HG03520 (cell line): ENCODE data around the gene ANKFY1.

ENCODE experiments used
- ATAC-seq: cut with Tn5 transposase; IDR thresholded peaks from one replicate; pipeline ENCODE4 v1.9.1; 2021; ENCODE audit warnings: mild to moderate bottlenecking, moderate library complexity; ENCODE audit not compliant: unreplicated experiment

The ANKFY1 gene, protein sequence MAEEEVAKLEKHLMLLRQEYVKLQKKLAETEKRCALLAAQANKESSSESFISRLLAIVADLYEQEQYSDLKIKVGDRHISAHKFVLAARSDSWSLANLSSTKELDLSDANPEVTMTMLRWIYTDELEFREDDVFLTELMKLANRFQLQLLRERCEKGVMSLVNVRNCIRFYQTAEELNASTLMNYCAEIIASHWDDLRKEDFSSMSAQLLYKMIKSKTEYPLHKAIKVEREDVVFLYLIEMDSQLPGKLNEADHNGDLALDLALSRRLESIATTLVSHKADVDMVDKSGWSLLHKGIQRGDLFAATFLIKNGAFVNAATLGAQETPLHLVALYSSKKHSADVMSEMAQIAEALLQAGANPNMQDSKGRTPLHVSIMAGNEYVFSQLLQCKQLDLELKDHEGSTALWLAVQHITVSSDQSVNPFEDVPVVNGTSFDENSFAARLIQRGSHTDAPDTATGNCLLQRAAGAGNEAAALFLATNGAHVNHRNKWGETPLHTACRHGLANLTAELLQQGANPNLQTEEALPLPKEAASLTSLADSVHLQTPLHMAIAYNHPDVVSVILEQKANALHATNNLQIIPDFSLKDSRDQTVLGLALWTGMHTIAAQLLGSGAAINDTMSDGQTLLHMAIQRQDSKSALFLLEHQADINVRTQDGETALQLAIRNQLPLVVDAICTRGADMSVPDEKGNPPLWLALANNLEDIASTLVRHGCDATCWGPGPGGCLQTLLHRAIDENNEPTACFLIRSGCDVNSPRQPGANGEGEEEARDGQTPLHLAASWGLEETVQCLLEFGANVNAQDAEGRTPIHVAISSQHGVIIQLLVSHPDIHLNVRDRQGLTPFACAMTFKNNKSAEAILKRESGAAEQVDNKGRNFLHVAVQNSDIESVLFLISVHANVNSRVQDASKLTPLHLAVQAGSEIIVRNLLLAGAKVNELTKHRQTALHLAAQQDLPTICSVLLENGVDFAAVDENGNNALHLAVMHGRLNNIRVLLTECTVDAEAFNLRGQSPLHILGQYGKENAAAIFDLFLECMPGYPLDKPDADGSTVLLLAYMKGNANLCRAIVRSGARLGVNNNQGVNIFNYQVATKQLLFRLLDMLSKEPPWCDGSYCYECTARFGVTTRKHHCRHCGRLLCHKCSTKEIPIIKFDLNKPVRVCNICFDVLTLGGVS

DNA sequence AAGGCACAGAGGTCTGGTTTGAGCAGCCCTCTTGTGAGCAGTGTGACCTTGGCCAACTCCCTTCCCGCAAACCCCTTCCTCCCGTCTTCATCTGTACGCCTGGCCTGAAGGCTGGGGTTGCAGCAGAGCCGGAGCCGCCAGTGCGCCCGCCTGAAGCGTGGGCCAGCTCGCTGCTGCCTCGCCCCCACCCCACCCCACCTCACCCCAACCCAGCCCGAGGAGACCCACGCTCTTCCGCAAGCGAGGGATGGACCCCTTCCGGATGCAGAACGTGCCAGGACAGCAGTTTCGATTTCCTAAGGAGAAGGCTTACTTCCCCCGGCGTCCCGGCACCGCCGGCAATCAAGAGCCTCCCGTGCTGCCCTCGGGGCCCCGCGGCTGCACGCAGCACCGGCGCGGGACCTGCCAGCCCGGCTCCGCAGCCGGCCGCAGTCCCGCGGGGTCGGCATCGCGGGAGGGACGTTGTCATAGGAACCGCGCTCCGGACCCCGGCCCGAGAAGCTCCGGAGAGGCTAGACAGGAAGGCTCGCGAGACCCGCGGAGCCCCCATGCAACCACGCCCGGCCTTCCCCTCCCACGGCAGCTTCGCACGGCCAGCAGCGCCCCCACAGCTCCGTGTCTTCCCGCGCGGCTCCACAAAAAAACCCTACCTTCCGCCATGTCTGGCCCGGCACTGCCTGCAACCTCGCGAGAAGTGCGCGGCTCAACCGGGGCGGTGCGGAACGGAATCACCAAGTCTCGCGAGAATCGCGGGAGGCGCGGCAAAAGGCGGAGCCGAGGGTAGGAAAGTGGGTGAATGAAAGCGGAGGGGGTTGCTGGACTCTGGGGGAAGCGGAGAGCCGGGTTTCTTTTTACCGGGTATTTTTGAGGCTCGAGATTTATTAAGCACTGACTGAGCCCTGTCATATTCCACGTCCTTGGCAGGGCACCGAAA is at the start of gene ANKFY1:
ANKFY1 (minus strand) TSS at position 698 of the 934 bp plus-strand sequence; CDS start at position 660, 38 bp downstream.
- peak; percentile 84 for ATAC-seq

DNA sequence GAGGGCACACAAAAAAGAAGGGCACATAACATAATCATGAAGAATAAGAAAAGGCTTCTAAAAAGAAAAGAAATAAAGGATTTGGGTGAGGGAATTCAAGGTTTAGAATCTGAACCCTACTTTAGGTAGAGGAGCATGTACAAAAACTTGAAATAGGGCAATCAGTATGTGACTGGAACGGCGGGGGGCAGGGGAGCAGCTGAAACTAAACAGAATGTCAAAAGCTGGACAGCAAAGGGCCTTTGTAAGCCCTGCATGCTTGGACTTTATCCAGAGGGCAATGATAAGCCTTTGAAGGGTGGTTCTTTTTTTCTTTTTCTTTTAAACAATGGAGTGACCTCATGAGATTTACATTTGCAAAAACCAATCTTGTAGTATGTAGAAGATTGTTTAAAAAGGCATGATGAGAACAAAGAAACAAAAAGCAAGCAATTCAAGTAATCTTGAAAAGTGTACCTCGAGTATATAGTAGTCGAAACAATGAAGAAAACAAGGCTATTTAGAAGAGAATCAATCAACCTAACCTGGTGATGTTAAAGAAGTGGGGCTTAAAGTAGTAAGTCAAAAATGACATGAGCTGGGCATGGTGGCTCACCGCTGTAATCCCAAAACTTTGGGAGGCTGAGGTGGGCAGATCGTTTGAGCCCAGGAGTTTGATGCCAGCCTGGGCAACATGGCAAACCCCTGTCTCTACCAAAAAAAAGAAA is 46.7 kb upstream of the ANKFY1 start:
- no peak for ATAC-seq

DNA sequence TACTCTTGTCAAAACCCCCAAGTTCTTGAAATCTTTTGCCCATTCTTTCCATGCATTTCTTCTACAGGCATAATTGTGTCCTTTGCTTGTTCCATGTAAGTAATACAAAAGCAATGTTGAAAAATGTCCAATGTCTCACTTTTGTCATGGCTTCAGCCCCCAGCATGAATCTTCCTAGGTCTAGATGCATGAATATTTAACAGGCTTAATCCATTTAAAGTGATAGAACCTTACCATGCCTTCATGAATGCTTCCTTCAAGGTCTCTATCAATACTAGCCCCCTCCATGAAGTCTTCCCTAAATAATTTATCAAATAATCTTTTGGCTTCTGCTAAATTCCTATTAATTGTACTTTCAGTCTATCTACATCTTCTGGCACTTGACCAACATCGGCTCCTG is 46.1 kb upstream of the ANKFY1 start:
- ATAC-seq, result no peak

DNA sequence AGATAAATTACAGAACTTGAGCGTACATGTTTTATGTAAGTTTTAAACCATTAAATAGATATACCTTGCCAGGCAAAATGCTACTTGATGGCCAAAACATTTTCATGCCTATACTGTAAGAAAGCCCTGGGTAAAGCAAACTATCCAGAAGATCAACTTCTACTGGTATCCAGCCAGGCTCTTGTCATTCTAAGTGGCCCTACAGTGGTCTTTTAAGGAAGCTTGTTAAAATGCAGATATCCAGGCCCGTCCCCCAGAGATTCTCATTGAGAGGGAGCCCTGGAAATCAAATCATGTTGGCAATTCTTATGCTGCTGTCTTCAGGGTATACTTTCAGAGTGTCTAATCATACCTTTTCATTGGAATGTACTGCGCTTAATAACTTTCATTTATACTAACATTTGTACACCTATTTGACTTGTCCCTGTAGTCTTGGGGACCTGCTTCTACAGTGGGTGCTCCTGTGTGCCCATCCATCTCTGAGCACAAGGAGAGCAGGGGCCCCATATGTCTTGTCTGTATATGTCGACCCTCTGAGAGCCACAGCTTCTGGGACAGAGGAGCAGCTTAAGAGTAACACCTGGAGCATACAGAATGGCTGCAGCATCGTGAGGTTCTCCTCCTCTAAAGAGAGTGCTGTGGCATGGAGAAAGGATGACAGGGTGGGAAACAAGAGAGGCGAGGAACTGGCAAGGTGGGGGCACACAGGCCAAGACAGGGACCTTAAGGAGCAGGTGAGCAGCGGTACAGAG is 43.6 kb upstream of the ANKFY1 start:
- ATAC-seq, result no peak

DNA sequence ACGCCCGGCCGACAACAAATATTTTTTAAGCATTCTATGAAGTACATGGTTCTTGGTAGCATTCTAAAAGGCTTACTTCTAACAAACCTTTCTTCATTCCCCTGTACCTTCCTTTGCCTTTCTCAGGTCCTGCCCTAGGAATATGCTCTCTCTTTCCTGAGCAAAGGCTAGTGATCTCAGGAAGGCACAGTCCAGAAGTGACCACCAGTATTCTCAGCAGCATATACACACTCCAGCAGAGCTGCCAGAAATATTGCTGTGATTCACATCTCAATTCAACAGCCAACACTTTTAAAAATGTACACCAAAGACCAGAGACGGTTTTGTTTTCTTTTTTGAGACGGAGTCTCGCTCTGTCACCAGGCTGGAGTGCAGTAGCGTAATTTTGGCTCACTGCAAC is 41.4 kb upstream of the ANKFY1 start:
- ATAC-seq, result no peak

DNA sequence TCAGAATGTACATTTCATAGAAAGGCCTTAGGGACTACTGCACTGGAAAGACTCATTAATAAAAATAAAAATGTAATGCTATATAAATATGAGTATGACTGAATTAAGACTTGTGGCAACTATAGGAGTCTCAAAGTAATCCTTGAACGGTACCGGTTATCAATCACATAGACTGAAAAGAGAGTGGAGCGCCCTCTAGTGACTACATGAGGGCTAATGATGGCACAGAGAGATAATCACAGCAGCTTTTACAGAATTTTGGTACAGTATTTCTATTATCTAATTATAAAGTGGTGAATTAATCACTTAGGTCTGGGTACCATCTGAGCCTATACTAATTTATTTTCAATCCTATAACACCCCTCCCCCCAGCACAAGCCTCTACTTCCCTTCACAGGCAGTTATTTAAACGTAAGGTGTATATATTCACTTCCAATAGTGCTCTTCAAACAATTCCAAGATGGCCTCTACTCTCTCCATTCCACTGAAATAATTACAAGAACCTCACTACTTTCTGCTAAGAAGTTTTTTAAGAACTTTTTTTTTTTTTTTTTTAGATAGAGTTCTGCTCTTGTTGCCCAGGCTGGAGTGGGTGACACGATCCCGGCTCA is 40.7 kb upstream of the ANKFY1 start:
- ATAC-seq, result no peak

DNA sequence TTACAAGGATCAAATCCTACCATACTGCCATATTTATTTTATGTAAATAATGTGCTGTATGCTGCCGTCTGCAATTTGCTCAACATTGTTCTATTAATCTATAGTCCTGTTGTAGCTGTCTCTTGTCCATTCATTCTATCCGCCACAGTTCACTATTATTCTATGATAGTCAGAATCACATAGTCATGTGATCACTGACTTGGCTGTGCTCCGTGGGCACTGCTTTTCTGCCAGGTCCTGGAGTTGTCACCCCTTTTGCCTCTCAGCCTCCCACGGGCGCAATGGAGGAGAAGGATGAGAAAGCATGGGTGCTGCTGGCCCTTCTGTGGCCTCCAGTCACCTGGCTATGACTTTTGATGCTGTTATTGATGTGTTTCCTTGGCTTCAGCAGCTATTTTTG is 37.3 kb upstream of the ANKFY1 start:
- no peak for ATAC-seq

DNA sequence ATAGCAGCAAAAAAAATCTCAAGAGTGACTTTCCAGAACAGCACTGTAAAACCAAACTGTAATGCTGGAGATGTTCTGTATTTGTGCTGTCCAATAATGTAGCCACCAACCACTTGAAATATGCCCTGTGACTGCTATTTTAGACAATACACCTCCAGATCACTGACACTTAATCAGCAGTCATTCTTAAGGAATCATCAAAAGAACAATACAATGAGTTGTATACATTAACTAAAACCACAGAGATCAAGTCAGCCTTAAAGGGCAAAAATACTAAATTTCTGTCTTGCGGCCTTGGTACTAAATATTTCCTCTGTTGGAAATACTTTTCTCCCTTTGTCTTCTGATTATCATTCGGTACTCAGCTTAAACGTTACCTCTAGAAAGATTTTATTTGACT is 33.6 kb upstream of the ANKFY1 start:
- ATAC-seq, result no peak

DNA sequence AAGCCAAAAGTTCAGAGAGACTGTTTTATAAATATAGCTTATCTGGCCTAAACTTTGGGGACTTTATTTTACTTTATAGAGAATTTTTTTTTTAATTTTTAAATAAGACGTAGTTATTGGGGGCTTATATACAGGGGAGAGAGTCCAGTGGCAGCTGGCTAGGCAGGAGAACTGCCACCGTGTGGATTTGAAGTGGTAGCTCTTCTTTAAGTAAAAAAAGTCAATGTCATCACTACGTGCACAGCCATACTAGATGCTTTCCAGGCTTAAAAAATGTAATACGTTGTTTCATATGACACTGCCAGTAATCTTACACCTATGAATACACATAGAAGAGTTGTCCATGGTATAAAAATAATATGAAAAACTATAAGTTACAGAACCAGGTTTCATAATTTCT is 31.9 kb upstream of the ANKFY1 start:
- no peak for ATAC-seq

DNA sequence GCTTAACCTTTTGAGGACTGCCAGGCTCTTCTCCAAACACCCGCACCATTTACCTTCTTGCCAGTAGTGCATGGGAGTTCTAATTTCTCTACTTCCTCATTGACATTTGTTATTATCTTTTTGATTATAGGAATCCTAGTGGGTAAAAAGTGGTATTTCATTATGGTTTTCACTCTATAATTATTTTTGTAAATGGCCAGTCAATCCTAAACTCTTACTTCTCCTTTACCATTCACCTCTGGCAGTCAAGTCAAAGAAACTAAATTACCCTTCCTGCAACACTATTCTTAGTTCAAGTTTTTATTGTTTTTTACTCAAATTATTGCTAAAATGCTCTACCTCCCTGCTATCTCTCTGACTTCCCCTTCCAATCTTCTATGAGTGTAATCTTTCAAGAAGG is 29.8 kb upstream of the ANKFY1 start:
- ATAC-seq, result no peak

DNA sequence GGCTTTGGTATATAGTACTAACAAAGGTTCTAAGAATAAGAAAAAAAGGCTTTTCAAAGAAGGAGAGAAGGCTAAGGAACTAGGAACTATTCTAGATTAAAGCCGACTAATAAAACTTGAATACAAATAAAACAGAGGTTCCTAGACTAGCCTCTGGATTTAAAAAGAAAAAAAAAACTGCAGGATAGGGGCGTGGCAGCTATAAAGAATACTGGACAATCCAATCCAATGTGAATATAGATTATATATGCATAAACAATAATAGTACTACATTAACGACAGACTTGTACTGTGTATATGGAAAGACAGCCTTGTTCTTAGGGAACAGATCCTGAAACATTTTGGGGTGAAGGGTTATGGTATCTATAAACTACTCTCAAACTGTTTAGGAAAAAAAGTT is 23.9 kb upstream of the ANKFY1 start:
- no peak for ATAC-seq

DNA sequence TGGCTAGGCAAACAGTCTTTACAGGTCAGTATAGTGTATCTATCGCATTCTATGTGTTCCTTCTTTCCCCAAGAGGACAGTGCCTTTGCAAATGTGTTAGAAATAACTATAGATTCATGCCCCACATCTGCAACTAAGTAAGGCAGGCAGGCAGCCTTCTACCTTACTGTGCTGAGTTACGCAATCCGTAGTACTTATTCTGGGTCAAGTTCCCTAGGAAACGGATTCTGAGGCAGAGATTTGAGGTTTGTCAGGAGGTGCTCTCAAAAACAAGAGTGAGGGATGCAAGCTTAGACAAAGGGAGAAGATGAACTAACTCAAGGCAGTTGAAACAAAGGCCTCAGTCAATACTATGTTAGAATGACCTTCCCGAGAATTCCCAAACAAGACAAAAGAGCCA is 12.7 kb upstream of the ANKFY1 start:
- ATAC-seq, result no peak

DNA sequence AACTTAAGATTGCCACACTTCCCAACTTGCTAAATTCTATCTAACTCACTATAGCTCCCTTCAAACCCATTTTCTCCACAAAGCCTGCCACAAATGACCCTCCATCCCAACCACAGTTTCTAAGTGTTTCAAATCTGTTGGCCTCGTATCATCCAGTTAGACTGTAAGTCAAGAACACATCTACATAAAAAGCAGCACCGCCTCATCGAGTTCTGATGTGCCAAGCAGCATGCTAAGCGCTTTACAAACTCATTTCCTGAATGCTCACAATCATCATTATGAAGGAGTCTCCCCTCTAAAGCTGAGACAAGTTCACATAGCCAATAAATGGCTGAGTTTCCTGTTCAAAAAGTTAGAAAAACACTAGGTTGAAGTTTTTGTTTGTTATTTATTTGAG is 9.2 kb upstream of the ANKFY1 start:
- no peak for ATAC-seq

DNA sequence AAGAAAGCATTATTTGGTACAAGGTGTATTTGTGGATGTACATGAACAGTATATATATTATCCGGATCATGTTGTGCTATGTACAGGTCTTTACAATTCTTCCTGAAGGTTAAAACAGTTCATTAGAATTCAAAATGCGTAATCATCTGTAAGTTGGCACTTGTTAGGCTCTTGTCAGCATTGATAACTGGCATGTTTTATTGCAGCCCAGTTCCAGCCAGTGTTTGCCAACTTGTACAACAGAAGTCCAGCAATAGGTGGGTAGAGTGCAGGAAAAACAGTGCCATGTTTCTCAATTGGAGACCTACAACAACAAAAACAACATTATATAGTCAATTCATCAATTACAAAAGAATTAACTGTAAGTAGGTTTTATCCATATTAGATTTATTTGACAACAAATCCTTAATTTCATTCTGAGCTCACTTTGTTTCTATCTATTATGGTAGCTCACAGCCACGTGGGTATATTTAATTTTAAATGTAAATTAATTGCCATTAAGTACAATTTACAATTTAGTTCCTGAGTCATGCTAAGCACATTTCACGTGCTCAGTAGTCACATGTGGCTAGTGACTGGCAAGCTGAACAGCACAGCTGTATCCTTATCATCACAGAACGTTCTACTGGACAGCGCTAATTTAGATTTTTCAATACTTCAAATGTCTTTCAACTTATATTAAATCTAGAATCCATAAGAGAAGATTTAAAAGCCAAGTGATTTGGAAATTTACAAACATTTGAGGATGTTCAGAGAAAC is 8.6 kb upstream of the ANKFY1 start:
- ATAC-seq, result no peak

DNA sequence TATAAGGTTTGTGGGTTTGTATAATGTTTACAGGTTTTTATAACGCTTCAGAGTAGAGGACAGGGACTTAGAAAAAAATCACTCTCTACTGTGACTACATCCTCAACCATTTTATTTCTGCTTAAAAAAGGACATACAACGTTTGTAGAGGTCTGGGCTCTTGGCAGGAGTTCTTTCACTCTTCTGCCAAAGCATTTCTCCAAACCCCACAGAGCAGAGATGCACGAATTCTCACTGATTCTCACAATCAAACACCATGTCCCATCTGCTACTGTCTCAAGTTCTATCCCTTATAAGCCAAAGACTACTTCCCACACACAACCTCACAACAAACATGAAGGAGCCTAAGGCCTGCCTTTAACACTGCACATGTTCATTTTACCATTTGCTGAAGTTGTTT is 7.0 kb upstream of the ANKFY1 start:
- ATAC-seq, result no peak

DNA sequence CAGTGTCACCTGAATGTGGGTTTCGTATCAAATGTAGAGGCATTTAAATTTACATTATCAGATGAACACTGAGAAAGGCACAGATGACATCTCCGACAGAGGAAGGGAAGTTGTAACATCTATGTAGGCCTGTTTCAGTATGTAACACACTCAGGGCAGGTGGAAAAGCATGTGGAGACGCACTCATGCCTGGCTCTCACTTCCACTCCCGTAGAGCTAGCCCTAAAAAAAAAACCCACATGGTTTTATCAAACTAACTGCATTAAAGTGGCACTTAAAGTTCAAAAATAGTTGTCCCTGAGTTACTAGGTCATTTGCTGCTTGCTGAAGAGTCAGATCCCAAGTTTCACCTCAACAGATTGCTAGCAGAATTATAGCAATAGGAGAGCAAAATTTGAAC is 6.1 kb upstream of the ANKFY1 start:
- ATAC-seq, result no peak

DNA sequence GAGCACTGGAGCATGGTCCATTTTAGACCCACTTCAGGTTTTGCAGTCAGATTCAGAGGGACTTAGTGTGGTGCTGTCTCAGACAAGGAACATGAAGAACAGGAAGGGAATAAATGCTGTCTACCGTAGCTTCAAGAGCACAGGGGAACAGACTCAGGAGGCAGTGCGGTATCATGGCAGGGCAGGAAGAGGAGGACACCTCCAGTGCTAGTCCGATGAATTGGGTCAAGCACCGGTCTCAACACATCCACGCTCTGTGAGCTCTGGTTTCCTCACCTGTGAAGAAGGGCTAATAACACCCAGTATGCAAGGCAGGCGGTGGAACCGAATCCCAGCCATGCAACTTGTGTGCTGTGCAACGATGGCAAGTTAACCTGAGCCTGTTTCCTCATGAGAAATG is 3.6 kb upstream of the ANKFY1 start:
- ATAC-seq, result no peak

DNA sequence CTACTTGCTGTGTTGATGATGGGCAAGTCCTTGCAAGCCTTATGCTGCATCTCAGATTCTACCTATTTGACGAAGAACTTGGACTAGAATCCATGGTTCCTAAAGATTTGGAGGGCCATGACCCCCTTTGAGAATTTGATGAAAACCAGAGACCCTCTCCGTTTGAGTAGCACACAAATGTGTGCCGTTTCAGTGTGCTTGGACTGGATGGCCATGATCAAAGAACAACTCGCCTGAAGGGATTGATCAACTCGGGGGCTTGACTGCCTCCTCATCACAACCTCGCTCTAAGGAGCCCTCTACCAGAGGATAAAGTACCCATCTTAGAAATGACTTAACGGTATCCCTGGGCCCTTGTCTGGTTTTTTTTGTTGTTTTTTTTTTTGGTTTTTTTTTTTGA is 2.8 kb upstream of the ANKFY1 start:
- no peak for ATAC-seq
